Measurements from ENCODE around the gene ZACN.
"Not testable (repeated sequence)": the region's sequence is repeated elsewhere in the genome, so short reads cannot be mapped to it uniquely, and the experiment has no call there.

The ZACN gene

DNA sequence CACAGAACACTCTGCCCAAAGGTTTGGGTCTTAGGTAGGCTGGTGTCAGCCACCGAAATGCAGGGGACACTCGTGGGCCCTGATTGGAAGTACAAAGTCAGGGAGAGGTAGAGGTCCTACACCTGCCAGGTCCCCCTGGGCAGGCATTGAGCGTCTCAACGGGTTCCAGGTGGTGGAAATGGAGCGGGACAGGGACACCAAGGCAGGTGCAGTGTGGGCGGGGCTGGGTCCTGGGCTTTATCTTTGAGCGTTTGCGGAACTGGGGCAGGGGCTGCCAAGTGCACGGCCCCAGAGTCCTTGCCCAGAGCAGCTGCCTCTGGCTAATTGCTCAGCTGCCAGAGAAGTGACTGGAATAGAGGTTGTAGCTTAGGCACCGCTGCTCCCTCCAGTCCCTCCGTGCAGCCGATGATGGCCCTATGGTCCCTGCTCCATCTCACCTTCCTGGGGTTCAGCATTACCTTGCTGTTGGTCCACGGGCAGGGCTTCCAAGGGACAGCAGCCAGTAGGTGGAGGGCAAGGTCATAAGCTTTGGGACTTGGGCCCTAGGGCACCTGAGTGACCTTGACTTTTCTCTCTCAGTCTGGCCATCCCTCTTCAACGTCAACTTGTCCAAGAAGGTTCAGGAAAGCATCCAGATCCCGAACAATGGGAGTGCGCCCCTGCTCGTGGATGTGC, at the start of gene ZACN:
Gene ZACN (plus strand): TSS at position 323 of the 675 bp plus-strand sequence. CDS start 83 bp downstream, at position 406.
- DNase-seq = no peak

DNA sequence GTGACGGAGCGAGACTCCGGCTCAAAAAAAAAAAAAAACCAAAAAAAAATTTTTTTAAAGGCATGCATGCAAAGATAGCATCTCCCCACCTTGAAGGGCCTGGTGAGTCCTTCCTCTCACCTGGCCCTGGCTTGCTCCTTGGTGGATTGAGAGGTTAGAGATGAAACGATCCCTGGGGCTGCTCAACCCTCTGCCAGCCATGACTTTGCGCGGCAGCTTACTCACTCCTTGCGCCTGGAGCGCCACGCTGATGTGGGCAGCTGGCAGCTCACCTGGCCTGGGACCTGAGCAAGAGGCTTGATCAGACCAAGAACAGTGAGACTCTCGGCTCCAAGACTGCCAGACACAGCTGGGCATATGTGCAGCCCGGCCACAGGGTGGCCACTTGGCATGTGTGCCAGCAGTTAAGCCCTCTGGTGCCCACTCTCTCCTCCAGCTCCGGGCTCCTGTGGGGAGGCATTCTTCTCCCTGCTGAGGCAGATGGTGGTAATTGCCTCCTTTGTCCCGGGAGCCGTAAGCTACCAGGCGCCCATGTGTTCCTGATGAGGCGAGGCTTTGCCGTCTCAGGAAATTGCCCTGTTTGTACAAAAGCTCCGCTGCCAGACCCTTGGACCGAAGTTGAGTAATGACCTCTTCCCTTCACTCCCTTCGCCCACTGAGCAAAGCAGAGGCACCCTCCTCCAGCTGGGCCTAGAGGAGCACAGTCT, 46.8 kb upstream of the ZACN start:
- no peak for DNase-seq

DNA sequence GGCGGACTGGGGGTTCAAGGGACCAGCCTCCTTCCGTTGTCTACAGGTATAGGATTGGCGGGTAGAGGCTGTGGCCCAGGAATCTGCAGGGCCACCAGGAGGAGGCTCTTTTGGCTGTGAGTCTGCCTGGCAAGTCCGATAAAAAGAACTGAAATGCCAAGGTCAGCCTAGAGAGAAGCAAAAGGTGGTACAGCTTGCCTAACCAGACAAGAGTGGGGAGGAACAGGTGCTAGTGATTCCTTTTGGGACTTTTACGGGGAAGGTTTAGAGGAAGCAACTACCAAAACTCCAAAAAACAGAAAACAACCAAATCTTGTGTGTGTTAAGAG, 46.2 kb upstream of the ZACN start:
- no peak for DNase-seq

DNA sequence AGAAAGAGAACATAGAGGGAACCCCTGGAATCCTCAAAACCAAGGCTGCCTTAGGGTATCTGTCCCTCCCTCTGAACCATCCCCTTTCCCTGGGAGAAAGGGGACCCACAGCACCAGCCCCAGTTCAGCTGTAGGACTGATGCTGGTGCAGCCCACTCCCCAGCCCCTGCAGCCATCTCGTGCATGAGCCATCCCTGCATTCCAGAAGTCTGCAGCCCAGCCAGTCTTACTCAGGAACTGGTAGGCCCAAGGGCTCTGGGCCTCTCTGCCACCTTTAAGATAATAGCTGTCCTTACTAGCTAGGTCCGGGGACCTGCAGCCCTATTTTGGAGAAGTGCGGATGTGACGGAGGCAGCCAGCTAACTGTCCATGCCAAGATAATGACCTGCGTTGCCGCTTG, 45.8 kb upstream of the ZACN start:
- no peak for DNase-seq

DNA sequence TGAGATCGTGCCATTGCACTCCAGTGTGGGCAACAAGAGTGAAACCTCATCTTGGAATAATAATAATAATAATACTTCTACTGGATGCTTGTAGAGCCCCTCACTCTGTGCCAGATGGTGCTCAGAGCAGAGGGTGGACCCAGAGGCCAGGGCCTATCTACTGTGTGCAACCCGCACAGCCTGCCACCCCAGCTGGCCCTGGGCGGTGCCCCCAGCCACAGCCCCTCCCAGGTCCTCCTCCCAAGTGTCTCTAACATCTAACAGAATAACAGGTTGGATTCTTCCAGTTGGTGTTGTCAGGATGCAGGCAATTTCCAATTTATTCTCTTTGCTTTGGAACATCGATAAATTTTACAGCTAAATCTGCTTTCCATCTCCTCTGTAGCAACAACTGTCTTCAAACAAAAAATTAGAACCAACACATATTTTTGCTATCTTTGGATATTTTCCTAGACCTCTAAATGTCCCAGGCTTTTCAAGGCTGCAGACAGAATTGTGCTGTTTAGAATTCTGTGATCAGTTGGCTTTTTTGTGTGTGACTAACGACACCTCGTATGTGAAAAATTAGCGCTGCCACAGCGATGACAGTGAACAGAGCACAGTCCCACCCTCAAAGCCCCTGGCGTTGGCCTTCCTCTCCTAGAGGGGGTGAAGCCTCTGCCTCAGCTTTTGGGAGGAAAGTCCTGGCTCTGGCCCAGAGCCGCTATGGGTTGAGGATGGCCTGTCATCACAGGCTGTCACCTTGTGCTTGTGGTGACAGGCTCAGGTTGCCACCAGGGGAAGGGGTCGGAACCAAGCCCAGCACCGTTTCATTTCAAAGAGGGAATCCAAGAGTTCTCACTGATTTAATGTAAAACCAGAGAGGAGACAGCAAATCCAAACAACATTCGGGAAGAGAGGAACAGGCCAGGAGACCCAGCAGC, 44.3 kb upstream of the ZACN start:
- DNase-seq = no peak

DNA sequence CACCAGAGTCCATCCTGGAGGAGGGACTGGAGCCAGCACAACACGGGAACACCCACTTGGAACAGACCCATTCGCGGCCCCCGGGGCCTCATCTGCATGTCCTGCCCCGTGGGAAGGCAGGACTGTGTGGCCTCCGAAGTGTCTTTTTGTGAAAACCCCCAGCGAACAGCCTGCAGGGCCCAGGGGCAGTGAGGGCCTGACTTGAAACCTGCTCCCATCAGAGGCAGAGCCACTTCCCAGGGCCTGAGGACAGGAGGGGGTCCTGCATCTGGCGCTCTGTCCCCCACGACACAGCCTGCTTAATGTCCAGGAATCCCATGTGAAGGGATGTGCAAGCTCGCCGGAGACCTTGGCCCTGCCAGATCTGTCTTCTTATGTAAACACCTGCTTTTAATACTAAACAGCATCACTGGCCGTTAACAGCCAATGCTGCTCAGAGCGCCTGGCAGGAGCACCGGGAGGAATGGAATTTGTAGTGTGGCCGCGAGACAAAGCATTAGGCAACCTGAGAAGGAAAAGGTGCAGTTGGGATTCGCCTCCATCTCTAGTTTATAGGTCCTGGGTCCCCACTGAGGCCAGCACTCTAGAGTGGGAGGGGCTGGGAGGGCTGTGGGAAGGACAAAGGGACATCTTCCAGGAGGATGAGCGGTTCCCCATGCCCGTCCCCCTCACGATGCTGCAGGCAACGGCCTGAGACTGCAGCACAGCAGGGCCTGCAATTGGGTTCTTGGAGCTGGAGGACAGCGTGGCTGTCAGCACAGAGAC, 42.3 kb upstream of the ZACN start:
- no peak for DNase-seq

DNA sequence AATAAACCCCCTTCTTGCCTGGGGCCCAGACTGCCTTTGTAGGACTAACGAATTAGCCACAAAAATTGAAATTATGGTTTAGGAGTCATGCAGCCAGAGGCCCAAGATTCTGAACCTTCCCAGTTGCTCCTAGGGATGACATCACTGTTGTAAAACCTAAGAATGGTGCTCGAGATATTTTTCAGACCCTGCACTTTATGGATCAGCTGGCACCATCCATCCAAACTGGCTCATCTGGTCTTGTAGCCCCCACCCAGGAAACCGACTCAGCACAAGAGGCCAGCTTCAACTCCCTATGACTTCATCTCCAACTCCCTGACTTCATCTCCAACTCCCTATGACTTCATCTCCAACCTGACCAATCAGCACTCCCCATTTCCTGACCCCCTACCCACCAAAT, 40.9 kb upstream of the ZACN start:
- no peak for DNase-seq

DNA sequence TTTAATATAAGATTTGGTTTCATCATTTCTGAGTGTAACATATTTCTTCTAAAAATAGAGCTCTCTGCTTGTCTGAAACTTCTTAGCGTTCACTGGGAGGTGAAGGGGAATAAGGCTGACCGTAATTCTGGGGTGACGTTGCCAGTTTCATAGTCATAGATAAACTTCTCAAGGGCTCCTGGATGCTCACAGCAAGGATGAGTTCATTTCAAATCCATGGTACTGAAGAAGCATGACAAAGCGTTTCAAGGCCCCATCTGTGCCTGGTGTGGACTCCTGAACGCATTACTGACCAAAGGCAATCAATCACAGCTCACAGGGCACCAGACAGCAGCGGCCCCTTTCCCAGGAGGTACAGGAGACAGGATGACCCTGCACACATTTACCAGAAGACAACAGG, 39.9 kb upstream of the ZACN start:
- DNase-seq = no peak

DNA sequence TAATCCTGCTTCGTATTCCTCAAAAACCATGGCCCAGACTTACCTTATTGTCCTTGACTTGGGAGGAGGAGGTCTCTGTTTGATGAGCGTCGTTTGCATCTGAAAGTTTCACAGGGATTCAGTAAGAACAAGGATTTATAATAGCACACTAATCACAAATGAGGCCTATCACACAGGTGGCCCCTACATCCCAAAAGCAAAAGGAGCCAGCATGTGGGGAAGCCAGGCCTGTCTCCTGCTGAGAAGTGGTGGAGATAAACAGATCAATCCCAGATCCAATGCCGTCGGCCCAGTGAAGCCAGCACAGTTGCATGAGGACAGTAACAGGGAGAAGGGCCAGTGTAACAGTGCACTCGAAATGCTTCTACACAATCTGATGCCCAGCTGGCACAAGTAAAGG, 38.6 kb upstream of the ZACN start:
- no peak for DNase-seq

DNA sequence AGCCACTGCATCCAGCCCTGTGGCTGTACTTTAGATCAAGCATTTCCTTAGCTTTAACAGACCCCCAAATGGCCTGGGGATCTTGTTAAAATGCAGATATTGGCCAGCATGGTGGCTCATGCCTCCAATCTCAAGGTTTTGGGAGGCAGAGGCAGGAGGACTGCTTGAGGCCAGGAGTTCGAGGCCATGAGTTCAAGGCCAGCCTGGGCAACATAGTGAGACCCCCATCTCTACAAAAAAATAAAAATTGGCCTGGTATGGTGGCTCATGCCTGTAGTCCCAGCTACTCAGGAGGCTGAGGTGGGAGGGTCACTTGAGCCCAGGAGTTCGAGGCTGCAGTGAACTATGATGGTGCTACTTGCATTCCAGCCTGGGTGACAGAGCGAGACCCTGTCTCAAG, 36.1 kb upstream of the ZACN start:
- not testable (repeated sequence) for DNase-seq

DNA sequence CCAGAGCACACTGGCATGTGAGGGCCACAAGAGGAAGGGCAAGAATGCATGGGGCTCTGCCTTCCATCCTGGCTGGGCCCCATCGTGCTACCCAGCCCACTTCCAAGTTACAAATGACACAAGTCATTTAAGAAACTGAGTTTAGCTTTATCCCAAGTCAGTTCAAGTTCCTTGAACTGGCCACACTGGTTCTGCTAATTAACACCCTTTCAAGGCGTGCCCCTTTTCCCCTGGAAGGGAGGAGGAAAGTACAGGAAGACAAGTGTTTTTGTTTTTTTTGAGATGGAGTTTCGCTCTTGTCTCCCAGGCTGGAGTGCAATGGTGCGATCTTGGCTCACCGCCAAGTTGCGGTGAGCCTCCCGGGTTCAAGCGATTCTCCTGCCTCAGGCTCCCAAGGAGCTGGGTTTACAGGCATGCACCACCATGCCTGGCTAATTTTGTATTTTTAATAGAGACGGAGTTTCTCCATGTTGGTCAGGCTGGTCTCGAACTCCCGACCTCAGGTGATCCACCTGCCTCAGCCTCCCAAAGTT, 34.4 kb upstream of the ZACN start:
- DNase-seq = not testable (repeated sequence)

DNA sequence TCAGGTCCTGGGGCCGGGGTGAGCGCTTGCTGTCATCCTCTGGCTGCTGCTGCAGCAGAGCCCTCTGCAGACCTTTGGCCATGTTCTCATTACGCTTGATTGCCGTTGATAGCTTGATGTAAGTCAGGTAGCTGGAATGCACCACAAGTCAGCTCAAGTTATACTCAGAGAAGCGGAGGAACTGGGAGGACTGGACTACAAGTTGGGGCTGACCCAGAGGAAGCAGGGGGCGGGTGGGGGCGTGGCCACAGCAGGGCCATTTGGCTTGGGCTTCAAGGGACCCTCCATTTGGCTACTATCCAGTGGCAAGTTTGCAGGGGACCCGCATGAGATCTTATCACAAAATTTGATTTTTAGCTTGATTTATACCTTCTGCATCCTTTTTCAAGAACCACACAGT, 32.9 kb upstream of the ZACN start:
- no peak for DNase-seq

DNA sequence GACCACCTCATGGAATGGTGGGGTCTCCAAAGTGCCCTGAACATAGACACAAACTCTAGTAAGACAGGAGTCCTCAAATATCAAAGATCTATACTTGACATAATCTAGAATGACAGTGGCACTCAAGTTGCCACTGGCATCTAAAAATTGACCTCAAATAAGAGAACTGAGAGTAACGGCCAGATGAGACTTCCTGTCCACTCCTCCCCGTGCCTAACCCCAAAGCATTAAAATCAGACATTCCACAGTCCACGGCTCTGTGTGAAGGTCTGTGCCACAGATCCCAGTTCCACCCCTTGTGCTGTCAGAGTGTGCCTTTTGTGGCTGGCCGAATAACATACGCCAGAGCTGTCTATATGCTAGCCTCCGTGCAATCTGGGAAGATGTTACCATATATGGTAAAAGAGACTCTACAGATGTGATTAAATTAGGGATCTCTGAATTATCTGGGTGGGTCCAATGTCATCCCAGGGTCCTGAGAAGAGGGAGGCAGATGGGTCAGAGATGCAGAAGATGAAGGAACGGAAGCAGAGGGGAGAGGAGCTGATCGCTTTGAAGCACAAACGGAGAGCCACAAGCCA, 30.9 kb upstream of the ZACN start:
- DNase-seq = no peak

DNA sequence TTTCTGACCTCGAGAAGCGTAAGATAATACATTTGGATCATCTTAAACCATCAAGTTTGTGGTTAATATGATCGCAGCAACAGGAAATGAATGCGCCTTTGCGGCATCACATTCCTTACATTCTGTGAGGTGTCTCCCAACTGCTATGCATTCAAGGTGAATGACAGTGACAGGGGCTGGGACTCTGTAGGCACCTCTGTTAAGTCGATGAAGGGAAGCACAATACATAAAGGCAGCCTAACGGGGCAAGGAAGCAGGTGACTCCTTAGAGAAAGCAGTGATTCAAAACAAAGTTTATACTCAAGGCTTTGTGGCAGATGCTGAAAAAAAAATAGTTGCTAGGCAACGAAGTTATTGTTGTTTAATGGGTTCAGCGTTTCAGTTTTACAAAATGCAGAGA, 30.3 kb upstream of the ZACN start:
- DNase-seq = no peak

DNA sequence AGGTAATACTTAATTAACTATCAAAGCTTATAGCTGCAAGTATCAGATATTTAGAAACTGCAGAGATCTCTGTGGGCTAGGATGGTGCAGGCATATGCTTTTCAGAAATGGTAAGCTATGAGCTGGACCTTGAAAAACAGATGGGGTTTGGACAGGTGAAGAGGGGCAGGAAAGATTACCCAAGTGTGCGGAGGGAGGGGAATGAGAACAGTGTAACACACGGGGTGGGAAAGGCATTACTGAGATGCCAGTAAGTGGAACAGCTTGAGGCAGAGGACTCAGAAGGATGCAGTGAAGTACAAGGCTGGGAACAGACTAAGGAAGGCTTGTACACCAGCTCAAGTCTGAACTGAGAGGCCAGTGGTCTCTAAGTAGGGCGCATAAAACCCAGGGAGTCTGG, 29.7 kb upstream of the ZACN start:
- no peak for DNase-seq

DNA sequence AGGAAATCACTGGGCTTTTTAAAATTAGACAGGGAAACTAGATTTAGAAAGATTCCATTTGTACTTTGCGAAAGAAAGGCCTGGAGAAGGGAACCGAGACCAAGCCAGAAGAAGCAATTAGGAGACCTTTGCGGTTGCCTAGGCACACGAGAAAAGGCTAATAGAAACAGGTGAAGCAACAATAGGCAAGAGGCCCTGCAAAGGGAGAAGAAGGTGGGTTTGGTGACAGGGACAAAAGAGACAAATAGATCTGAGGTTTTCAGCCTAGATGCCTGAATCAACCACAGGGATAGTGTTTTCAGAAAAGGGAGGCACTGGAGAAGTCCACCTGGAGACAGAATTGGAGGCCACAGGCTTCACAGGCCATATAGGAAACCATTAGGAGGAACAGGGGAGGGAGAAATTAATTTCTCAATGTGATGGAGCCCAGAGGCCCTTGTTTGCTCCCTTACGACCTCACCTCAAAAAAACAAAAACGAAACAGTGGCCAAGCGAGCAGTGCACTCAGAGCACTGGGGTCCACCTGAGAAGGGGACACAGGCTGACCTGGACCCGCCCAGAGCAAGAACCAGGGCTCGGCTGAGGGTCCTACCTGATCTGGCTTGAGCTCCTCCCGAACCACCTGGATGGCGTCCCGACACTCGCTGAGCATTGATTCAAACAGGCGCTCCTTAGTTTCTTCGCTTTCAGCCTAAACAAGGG, 29.0 kb upstream of the ZACN start:
- DNase-seq = no peak

DNA sequence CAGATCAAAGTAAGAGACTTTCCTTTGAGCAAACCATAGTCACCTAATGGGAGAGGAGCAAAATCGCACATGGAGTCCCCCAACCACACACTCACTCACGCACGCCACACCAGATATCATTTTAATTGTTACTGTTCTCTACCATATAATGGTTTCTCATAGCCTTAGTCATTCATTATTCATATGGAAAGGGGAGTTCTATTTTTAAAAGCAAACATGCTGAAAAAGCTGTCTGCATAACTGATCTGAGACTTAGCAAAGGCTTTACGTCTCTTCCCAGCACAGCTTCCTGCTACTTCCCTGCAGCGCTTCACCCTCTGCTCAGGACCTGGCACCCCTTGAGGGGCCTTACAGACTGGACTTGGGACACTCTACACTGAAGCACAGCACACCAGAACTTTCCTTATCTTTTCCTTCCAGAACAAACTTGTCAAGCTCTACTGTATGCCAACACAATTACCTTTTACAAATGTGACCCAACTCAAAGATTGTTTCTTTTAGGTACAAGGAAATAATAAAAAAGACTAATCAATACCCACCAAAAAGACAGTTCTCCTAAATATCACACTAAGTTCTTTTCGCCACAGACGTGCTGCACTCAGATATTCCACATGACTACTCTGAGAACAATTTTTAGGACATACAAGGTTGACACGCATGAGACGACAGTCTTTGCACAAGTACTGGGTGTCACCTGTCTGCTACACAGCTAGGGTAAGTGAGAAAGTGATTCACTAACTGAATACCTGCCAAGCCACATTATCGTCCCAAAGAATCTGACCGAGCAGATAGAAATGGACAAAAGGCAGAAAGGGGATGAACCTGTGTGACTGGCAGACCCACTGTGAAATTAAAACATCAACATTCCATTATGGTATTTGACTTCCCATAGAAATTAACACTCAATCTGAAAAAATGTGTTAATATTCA, 28.2 kb upstream of the ZACN start:
- DNase-seq = no peak

DNA sequence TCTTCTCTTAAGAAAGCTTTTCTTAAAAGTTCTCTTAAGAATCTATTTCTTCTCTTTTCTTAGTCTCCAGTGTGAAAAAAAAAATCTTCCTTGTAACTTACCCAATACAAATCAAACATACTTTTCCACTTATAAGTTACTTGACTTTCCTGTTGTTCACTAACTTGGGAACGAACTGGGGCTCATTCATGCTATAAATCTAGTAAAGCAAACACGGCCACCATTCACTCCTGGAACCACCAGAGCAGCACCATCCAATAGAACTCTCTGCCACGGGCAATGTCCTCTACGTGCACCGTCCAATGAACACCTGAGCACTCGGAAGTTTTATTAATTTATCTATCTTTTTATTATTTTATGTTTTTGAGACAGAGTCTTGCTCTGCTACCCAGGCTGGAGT, 27.4 kb upstream of the ZACN start:
- DNase-seq = no peak

DNA sequence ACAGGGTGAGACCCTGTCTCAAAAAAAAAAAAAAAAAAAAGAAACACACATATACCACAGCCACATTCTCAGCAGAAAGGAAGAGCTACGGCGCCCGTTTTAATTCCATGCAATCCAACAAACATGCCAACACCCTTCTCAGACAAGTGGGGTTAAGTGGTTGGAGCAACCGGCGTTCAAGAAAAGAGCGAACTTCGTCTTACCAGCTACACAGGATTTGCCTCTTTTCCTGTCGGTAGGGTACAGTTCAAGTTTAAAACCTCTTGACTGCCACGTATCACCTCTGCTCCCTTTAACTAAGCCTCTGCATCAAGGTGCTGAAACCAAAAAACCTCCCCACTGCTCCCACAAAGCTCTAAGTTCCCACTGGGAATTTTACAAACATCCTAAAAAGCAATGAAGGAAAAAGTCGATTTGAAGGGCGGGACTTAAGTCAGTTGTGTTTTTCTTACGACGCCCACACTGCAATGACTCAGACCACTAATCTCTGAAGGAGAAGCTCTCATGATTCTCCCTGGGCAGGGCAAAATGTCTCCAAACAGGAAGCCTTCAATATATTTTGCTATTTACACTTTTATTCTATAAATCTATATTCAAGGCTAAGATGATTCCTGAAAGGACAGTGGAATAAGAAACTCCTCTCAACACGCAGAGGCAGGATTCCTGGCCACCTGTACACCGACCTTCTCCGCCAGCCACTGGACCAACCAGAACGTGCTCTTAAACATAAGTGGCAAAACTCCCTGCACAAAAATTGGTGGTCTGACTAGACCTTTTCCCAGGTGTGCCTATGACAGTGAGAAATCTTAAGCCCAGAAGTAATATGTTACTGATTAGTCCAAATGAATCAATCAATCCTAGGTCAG, 25.5 kb upstream of the ZACN start:
- DNase-seq = peak in 1 of 2 donors; percentile 25

DNA sequence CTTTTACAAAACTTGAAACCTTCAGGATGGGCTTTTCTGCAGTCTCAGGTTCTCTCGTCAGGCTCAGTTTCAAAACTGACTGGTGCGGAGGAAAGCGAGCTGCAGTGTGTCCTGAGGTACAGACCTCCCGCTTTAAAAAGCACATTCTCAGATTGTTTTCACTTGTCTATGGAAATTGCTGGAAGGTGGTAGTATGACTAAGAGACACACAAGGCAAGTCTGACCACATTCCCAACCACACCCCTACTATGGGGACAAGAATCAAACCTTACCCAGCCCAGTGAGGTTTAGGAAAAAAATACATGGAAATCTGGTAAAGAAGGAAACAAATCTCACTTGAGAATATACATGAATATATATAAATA, 24.9 kb upstream of the ZACN start:
- no peak for DNase-seq

All from activated CD4-positive, alpha-beta T cell treated with anti-CD3 and anti-CD28 coated beads for 4 hours (primary cell).